HepG2 (cell line): ENCODE results near the gene OR1F1. TPM values are rescaled to one million over a fixed set of nuclear protein-coding genes. Genes with fewer than 3 reads are reported as not detected.

Source experiments
- ATF3 ChIP-seq: sonication (generic); formaldehyde crosslinking; IDR thresholded peaks from 2 replicates; pipeline ENCODE4 v1.4.0; 2020; ENCODE audit warnings: missing genetic modification reagents
- CENPX ChIP-seq: sonication (generic); formaldehyde crosslinking; IDR thresholded peaks from 2 replicates; pipeline ENCODE4 v1.9.0; 2021; ENCODE audit warnings: mild to moderate bottlenecking, missing genetic modification reagents, moderate library complexity
- MXI1 ChIP-seq: IDR thresholded peaks from 3 replicates; pipeline ENCODE4 v1.6.1; 2012; ENCODE audit warnings: low read depth, low read length, inconsistent platforms, borderline replicate concordance
- THAP11 ChIP-seq: IDR thresholded peaks from 2 replicates; pipeline ENCODE4 v1.6.1; 2016; ENCODE audit warnings: missing biosample characterization, missing genetic modification reagents
- ZBTB40 ChIP-seq, 2 experiments: fragments of 450-650 bp in 1 of 2; sonication (generic) in 1 of 2; formaldehyde crosslinking in 1 of 2; IDR thresholded peaks; 2 replicates each; pipeline versions ENCODE4 v1.6.1 to v1.8.0; 2016 to 2022; ENCODE audit warnings: antibody characterized with exemption in 1 of 2, mild to moderate bottlenecking in 1 of 2, missing genetic modification reagents in 1 of 2
- ZNF142 ChIP-seq: sonication (generic); formaldehyde crosslinking; IDR thresholded peaks from 2 replicates; pipeline ENCODE4 v1.4.0; 2020; ENCODE audit warnings: missing genetic modification reagents
- ZNF275 ChIP-seq: sonication (generic); formaldehyde crosslinking; IDR thresholded peaks from 2 replicates; pipeline ENCODE4 v1.8.0; 2022; ENCODE audit warnings: missing genetic modification reagents, mild to moderate bottlenecking, inconsistent platforms, borderline replicate concordance
- ZNF33B ChIP-seq: sonication (generic); formaldehyde crosslinking; IDR thresholded peaks from 2 replicates; pipeline ENCODE4 v1.5.1; 2020; ENCODE audit warnings: mild to moderate bottlenecking, missing genetic modification reagents
- ZNF597 ChIP-seq: sonication (generic); formaldehyde crosslinking; IDR thresholded peaks from 2 replicates; pipeline ENCODE4 v1.5.0; 2020; ENCODE audit warnings: missing genetic modification reagents
- polyA plus RNA-seq, 8 experiments: library from polyadenylated mRNA; depleted of rRNA in 3 of 8; stranded (reverse) in 7 of 8; unstranded in 1 of 8; fragments of >200 nt; fragmentation: Illumina TruSeq in 4 of 8; extraction: Trizol in 4 of 8; gene quantifications; 2 replicates each; pipeline versions ENCODE4 v1.2.1 to v1.2.3, GENCODE V29; 2011 to 2016; ENCODE audit warnings: low read depth in 4 of 8, missing spikeins in 1 of 8, mixed read lengths in 1 of 8; ENCODE audit not compliant: insufficient read depth in 1 of 8
- total RNA-seq, 5 experiments: library from RNA; depleted of rRNA; stranded (reverse); fragments of >200 nt; fragmentation: Illumina TruSeq; extraction: Trizol; gene quantifications; 2 replicates each; pipeline ENCODE4 v1.2.3, GENCODE V29; 2016; ENCODE audit warnings: low read depth in 1 of 5

OR1F1 gene
- total and polyA plus RNA-seq, 2 of the 13 experiments (the other 11 are each of a cell fraction or from before 2014, with no cell fraction given), result 0.90 TPM; not detected in 1

GRCh38 chr16:3182608-3183444 is 5.2 kb upstream of the OR1F1 start (continued):
- TF ChIP-seq ZNF142 (CRISPR knock-in tag) (peak; percentile 13; the same call in 1 of the 2 replicates), ZBTB40 (IDR thresholded peaks at IDR 0.05) (no peak), ZBTB40 (CRISPR knock-in tag; IDR thresholded peaks at IDR 0.05) (peak; percentile 14; the same call in 1 of the 2 replicates), THAP11 (CRISPR knock-in tag) (peak; percentile 75), ZNF597 (no peak), ZNF275 (CRISPR knock-in tag) (0 out of 2 replicates have a peak, but pooled peaks have one; percentile 53), CENPX (CRISPR knock-in tag) (no peak), ATF3 (no peak), MXI1 (peak; percentile 43; the same call in 1 of the 3 replicates), ZNF33B (no peak)
